GM12892 (cell line): ENCODE results near the gene OAS1.

Source experiments
- POLR2A ChIP-seq: IDR thresholded peaks from 2 replicates; pipeline ENCODE4 v1.6.1; 2011; ENCODE audit warnings: low read depth, low read length, control low read depth
- POLR2AphosphoS5 ChIP-seq: IDR thresholded peaks from 2 replicates; pipeline ENCODE4 v1.6.1; 2011; ENCODE audit warnings: low read depth, low read length, control low read depth

- no peak for TF ChIP-seq POLR2AphosphoS5
- no peak for TF ChIP-seq POLR2A
Measured at GRCh38 chr12:112930350-112930749, 23.6 kb downstream of the OAS1 start.
